Esophagus squamous epithelium (tissue), 5 donors: ENCODE results near the gene NRARP. TPM values are rescaled to one million over a fixed set of nuclear protein-coding genes. Genes with fewer than 3 reads are reported as not detected.
A peak's percentile ranks its signal among the peaks of the same experiment; 100 is the strongest.

Experiments
- DNase-seq: peaks from one replicate; lab custom pipeline; 2025; lab: John Stamatoyannopoulos, UW
- H3K27ac ChIP-seq, 4 donors: fragments of 200-600 bp; sonication (generic); one replicate each; pipeline ENCODE4 v1.5.1; 2016 to 2019; ENCODE audit warnings: mild to moderate bottlenecking in 1 of 4
- H3K27me3 ChIP-seq, 4 donors: fragments of 200-600 bp; sonication (generic); 1 replicate in 3 of 4; 2 replicates in 1 of 4; pipeline versions ENCODE4 v1.5.1 to v1.6.0; 2017 to 2021; ENCODE audit warnings: antibody characterized with exemption in 1 of 4
- H3K36me3 ChIP-seq, 3 donors: fragments of 200-600 bp; sonication (generic); one replicate each; pipeline ENCODE4 v1.5.1; 2016 to 2019
- H3K4me1 ChIP-seq, 3 donors: fragments of 200-600 bp; sonication (generic); one replicate each; pipeline ENCODE4 v1.5.1; 2017 to 2019
- H3K4me3 ChIP-seq, 4 donors: fragments of 200-600 bp; sonication (generic); 1 replicate in 3 of 4; 2 replicates in 1 of 4; pipeline ENCODE4 v1.5.1; 2016 to 2019; ENCODE audit warnings: mild to moderate bottlenecking in 2 of 4, moderate library complexity in 1 of 4
- H3K9me3 ChIP-seq, 3 donors: fragments of 200-600 bp; sonication (generic); one replicate each; pipeline ENCODE4 v1.5.1; 2016 to 2019
- POLR2A ChIP-seq, 4 donors: fragments of 450-650 bp; IDR thresholded peaks; one replicate each; pipeline ENCODE4 v1.6.1; 2017; ENCODE audit warnings: antibody characterized with exemption in 4 of 4, mild to moderate bottlenecking in 4 of 4, moderate library complexity in 3 of 4
- WGBS, 2 donors: methylation state at CpG; one replicate each; pipeline ENCODE4 v1.1.5; 2018; 5-methylcytosine and 5-hydroxymethylcytosine counted together
- intact Hi-C: fragments of 100-400 bp; cut with DNase I; formaldehyde crosslinking; loops from one replicate; pipeline ENCODE4 v1.15.0; 2022
- total RNA-seq, 4 donors: library from RNA; depleted of rRNA; stranded (reverse); fragments of >200 nt; gene quantifications; one replicate each; pipeline ENCODE4 v1.1.0, GENCODE V29; 2016
- TF ChIP-seq, protein P1 (sequence below), 6 experiments: fragments of 450-650 bp in 4 of 6; fragments of 200-600 bp in 2 of 6; sonication (generic) in 2 of 6; IDR thresholded peaks; one replicate each; pipeline ENCODE4 v1.5.1; 2016 to 2019; ENCODE audit warnings: antibody characterized with exemption in 6 of 6, mild to moderate bottlenecking in 4 of 6, moderate library complexity in 4 of 6
- donor health status: DM: yes; HTN: yes; CAD: no.

The NRARP gene
- total RNA-seq, 4 donors from 2014 or later = 19.6 to 33.9 (median 27.5) TPM

DNA sequence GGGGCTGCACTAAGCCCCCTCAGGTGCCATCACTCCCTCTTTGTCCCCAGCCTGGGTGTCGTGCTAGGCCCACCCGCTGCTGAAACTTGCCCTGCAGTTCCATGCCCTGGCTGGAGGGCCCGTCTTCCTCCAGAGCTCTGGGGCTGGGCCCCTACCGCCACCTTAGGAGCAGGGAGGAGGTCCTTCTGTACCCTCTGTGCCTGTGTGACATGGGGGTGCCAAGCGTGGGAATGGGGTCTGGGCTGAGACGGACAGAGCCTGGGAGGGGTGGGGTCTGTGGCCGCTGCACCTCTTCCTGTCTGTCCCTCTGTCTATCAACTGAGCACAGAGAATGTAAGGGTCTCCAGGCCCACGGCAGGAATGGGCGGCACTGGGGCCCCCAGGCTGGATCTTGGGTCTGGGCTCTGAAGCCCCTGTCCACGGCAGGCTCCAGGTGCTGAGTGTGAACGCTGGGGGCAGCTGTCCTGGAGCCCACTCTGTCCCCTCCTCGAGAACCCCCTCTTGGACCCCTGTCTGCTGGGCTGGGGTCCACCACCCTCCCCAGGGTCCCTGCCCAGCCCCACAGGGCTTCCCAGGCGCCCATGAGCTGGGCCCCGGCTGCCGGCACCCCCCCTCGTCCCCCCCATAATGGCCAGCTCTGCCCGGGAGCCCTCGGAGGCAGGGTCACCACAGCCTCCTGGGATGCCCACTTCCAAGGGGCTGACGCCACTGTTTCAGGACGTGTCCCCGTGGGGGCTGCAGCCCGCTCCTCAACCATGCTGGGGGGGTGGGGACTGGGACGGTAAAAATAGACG, 15.8 kb upstream of the NRARP start:
- DNase-seq = no peak
- Histone ChIP-seq H3K27ac (peak overlapping the region in 2 of 4 donors; percentile 39 to 57), H3K36me3 (no peaks in the 10 kb centered on the region)

DNA sequence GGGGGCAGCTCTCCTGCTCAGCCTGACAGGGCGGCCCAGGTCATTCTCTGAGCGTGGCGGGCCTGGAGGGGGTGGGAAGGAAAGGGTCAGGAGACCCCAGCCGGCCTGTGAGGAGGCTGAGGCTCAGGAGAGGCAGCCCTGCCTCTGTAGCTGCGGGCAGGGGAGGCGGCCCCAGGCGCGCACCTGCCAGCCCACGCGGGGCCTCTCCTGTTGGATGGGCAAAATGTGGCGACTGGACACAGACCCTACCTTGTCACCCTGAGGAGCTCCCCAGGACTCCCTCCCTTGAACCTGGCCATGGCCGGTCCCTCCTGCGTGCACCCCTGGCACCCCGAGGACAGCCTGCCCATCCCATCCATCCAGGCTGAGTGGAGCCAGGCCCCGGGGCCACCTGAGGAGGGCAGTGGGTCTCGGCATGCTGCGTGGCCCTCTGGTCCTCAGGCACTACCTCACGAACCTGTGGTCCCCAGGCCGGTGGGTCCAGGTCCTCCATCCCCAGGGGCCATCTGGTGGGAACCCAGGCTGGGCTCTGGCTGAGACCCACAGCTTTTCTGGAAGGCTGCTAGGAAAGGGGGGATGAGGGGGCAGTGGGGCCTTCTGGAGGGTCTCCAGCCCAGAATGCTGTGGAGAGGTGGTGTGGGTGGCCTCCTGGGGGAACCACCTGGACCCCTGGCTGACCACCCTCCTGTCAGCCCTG, 15.1 kb upstream of the NRARP start:
- Histone ChIP-seq H3K36me3 (no peaks in the 10 kb centered on the region), H3K27ac (peak overlapping the region; percentile 39 to 95 (median 84)), H3K27me3 (peaks cover 0 to 29% (median 0%) of the 10 kb centered on the region in 4 donors), H3K4me3 (no peak overlapping the region), H3K9me3 (no peaks in the 10 kb centered on the region), H3K4me1 (peaks cover 46 to 81% (median 53%) of the 10 kb centered on the region in 3 donors)
- TF ChIP-seq, protein P1, sequence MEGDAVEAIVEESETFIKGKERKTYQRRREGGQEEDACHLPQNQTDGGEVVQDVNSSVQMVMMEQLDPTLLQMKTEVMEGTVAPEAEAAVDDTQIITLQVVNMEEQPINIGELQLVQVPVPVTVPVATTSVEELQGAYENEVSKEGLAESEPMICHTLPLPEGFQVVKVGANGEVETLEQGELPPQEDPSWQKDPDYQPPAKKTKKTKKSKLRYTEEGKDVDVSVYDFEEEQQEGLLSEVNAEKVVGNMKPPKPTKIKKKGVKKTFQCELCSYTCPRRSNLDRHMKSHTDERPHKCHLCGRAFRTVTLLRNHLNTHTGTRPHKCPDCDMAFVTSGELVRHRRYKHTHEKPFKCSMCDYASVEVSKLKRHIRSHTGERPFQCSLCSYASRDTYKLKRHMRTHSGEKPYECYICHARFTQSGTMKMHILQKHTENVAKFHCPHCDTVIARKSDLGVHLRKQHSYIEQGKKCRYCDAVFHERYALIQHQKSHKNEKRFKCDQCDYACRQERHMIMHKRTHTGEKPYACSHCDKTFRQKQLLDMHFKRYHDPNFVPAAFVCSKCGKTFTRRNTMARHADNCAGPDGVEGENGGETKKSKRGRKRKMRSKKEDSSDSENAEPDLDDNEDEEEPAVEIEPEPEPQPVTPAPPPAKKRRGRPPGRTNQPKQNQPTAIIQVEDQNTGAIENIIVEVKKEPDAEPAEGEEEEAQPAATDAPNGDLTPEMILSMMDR (IDR thresholded peaks at IDR 0.05) = no peak
- no peak for TF ChIP-seq POLR2A (IDR thresholded peaks at IDR 0.05)
- intact Hi-C loops = no loop called here
- no peak for DNase-seq
- WGBS, 2 donors = 87% methylated on average over 6 of the region's 19 CpGs; no CpG with 5 or more reads in 1 of the 2 donors

More for the DNA sequence above, 15.8 kb upstream of the NRARP start:
- Histone ChIP-seq H3K4me3 (no peak overlapping the region), H3K27me3 (peaks cover 0 to 29% (median 0%) of the 10 kb centered on the region in 4 donors), H3K4me1 (peaks cover 40 to 73% (median 46%) of the 10 kb centered on the region in 3 donors), H3K9me3 (no peaks in the 10 kb centered on the region)
- TF ChIP-seq POLR2A (IDR thresholded peaks at IDR 0.05) = no peak
- TF ChIP-seq, protein P1 (IDR thresholded peaks at IDR 0.05) = no peak
- intact Hi-C loops = no loop called here
- WGBS, 2 donors = 89% methylated on average over 6 of the region's 24 CpGs; no CpG with 5 or more reads in 1 of the 2 donors

DNA sequence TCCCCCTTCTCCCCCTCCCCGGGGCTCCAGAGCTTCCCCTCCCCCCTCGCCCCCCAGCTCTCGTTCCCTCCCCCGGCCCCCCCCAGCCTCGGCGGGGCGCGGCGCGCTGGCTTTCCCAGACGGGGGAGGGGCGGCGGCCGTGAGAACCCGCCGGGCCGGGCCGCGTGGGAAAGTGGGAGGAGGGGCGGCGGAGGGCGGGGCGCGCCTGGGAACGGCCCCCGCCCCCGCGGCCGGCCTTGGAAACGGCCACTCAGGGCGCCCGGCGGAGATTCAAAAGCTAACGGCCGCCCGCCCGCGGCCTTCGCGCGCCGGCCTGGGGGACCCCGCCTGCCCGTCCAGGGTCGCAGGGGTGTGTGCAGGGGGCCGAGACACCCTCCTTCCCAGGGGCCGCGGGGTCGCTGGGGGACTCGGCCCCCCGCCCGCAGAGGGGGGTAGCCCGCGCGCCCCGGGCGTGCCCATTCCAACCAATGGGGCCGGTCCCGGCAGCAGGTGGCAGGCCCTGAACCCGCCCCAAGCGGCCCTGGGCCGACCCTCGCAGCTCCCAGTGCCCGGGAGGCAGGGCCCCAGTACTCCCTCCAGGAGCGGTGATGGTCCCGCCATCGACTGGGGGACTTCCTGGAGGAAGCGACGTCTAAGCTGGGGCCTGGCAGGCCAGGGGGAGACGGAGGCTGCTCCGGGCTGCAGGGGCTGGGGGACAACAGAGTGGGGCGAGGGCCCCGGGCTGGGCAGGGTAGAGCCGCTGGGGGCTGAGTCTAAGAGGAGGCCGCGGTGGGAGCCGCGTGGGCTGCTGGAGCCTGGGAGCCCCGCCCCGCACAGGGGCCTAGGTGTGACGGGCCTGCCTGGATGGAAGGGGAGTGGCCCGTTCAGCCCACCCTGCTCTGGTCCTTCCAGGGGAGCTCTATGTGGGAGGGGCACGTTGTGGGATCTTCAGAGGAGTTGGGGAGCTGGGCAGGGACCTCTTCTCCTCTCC, 14.2 kb upstream of the NRARP start:
- H3K36me3 ChIP-seq = no peaks in the 10 kb centered on the region
- WGBS, 2 donors = 0 to 23% methylated on average over 1 to 9 of the region's 83 CpGs
- no peaks in the 10 kb centered on the region for H3K9me3 ChIP-seq
- H3K27ac ChIP-seq = peak overlapping the region; percentile 49 to 95 (median 84)
- peak overlapping the region; percentile 23 to 65 (median 36) for H3K4me3 ChIP-seq
- TF ChIP-seq, protein P1 (IDR thresholded peaks at IDR 0.05) = no peak
- TF ChIP-seq POLR2A (IDR thresholded peaks at IDR 0.05) = no peak
- peaks cover 46 to 89% (median 60%) of the 10 kb centered on the region in 3 donors for H3K4me1 ChIP-seq
- peaks cover 0 to 29% (median 0%) of the 10 kb centered on the region in 4 donors for H3K27me3 ChIP-seq
- DNase-seq = no peak
- intact Hi-C loops = no loop called here

DNA sequence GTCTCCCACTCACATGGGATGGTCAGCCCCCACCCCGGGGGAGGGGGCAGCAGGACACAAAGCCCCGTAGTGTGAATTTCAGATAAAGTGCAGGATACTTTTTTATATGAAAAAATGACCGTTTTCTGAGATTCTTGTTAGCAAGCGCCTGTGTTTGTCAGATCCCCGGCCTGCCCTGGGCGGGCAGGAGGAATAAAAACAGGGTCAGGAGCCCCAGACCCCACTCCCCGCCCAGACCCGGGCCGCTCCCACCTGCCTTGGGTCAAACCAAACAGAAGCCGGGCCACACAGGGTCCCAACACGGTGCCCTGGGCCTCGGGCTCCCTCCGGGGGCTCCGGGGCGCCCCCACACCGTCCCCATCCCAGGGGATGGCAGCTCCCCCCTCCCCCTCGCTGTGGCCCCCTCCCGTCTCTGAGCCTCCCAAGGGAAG, 13.5 kb upstream of the NRARP start:
- Histone ChIP-seq H3K9me3 (no peaks in the 10 kb centered on the region), H3K4me1 (peaks cover 47 to 91% (median 61%) of the 10 kb centered on the region in 3 donors), H3K4me3 (peak overlapping the region; percentile 23 to 65 (median 36)), H3K27ac (peak overlapping the region; percentile 49 to 95 (median 84)), H3K36me3 (no peaks in the 10 kb centered on the region), H3K27me3 (peaks cover 0 to 29% (median 0%) of the 10 kb centered on the region in 4 donors)
- no peak for DNase-seq
- 20 to 29% methylated on average over 1 to 3 of the region's 18 CpGs for WGBS, 2 donors
- TF ChIP-seq POLR2A (IDR thresholded peaks at IDR 0.05) = no peak
- TF ChIP-seq, protein P1 (IDR thresholded peaks at IDR 0.05) = no peak
- intact Hi-C loops = no loop called here
